ENCODE data around the gene RALGDS. TPM values are rescaled to one million over a fixed set of nuclear protein-coding genes. Genes with fewer than 3 reads are reported as not detected.

RALGDS gene
- 10 to 100 TPM; 26.0 to 95.1 (median 38.9) TPM for total RNA-seq

DNA sequence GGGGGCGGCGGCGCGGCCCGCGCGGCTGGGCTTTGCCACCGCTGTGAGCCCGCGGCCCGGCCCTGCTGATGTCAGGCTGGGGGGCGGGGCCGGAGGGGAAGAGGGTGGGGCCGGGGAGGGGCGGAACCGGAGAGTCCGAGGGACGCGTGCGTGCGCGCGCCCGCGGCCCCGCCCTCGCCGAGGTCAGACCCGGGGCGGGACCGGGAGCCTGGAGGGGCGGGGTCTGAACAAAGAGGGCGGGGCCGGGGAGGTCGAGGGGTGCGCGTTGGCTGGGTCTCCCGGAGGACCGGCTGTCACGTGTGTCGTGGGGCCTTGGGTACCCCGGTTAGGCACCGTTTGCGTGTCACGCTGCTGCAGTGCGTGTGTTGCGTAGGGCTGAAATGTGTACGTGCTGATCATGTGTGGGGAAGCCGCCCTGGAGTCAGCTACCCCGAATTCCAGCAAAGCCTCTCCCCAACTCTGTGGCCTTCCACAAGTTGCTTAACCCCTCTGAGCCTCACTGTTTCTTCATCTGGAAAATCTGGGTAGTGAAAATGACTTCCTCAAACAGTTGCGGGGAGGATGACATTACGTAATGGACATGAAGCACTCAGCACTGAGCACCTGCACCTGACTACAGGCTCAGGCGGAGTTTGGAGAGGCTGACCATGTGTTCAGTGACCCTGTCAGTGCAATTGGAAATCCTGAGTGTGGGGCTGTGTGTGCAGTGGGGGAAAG lies at the start of gene RALGDS:
TSS of gene RALGDS (minus strand) at position 43 of the 717 bp plus-strand sequence. CDS start 86 bp downstream, outside the sequence.
- TF ChIP-seq CTCF (IDR thresholded peaks at IDR 0.05; ENCODE audit: low read depth) = no peak

GRCh38 chr9:133170716-133171115 lies 49.7 kb upstream of the RALGDS start:
- no peak for TF ChIP-seq CTCF (IDR thresholded peaks at IDR 0.05; ENCODE audit: low read depth)

GRCh38 chr9:133169102-133169501 lies 48.1 kb upstream of the RALGDS start:
- TF ChIP-seq CTCF (IDR thresholded peaks at IDR 0.05; ENCODE audit: low read depth) = no peak

DNA sequence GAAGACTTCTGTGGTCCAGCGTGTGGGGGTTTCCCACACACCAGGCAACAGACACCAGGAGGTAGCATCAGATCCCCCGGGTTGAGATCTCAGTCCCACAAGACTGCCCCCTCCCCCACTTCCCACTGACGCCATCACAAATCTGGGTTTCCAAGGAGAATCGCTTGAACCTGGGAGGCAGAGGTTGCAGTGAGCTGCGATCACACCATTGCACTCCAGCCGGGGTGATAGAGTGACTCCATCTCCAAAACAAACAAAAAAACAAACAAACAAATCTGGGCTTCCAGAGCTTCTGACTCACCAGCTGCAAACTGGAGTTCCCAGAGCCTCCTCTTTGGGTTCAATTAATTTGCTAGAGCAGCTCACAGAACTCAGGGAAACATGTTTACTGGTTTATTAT lies 47.4 kb upstream of the RALGDS start:
- no peak for TF ChIP-seq CTCF (IDR thresholded peaks at IDR 0.05; ENCODE audit: low read depth)

- no peak for TF ChIP-seq CTCF (IDR thresholded peaks at IDR 0.05; ENCODE audit: low read depth)
Measured at GRCh38 chr9:133167769-133168168, 46.7 kb upstream of the RALGDS start.

GRCh38 chr9:133167096-133167730 lies 46.2 kb upstream of the RALGDS start:
- no peak for TF ChIP-seq CTCF (IDR thresholded peaks at IDR 0.05; ENCODE audit: low read depth)

GRCh38 chr9:133166392-133166791 lies 45.4 kb upstream of the RALGDS start:
- no peak for TF ChIP-seq CTCF (IDR thresholded peaks at IDR 0.05; ENCODE audit: low read depth)

All from subcutaneous adipose tissue (tissue), 4 donors.